HG03460 (cell line): ENCODE measurements around the gene NT5M.
A peak's percentile ranks its signal among the peaks of the same experiment; 100 is the strongest.
"Not testable (repeated sequence)": the region's sequence is repeated elsewhere in the genome, so short reads cannot be mapped to it uniquely, and the experiment has no call there.

Experiments used
- ATAC-seq: cut with Tn5 transposase; IDR thresholded peaks from one replicate; pipeline ENCODE4 v1.9.1; 2021; ENCODE audit not compliant: unreplicated experiment

NT5M gene

DNA sequence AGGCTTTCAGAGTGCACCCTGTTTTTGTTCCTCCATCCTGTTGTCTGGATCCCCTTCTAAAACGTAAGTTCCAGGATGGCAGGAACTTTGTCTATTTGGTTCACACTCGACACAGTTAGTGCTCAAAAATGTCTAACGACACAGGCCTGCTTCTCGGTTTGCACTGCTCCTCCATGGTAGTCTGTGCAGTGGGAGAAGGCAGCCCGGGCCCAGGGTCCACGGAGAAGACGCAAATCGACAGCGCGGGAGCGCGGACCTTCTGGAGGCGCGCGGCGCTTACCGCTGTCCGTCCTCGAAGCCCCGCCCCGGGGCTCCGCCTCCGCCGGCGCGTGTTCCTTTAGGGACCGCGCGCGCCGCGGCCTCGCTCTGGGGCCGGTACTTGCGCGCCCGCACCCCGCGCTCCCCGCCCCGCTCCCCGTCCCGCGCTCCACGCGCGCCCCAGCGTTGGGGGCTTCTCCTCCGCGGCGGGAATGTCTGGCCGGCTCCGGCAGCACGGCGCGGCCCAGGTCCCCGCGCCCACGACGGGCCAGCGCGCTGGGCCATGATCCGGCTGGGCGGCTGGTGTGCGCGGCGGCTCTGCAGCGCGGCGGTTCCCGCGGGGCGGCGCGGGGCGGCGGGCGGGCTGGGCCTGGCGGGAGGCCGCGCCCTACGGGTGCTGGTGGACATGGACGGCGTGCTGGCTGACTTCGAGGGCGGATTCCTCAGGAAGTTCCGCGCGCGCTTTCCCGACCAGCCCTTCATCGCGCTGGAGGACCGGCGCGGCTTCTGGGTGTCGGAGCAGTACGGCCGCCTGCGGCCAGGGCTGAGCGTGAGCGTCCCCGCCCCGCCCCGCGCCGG lies at the start of gene NT5M:
TSS of gene NT5M (plus strand) at position 364 of the 837 bp plus-strand sequence. CDS start at position 542, 178 bp downstream.
- ATAC-seq: no peak

- no peak for ATAC-seq
Measured at GRCh38 chr17:17253406-17253805, 49.8 kb upstream of the NT5M start.

GRCh38 chr17:17254036-17254435 lies 49.1 kb upstream of the NT5M start:
- ATAC-seq: no peak

GRCh38 chr17:17255689-17256088 lies 47.5 kb upstream of the NT5M start:
- not testable (repeated sequence) for ATAC-seq

- ATAC-seq: no peak
Measured at GRCh38 chr17:17256316-17256715, 46.9 kb upstream of the NT5M start.

GRCh38 chr17:17258011-17258410 lies 45.2 kb upstream of the NT5M start:
- ATAC-seq: no peak

- ATAC-seq: no peak
Measured at GRCh38 chr17:17258998-17259397, 44.2 kb upstream of the NT5M start.

DNA sequence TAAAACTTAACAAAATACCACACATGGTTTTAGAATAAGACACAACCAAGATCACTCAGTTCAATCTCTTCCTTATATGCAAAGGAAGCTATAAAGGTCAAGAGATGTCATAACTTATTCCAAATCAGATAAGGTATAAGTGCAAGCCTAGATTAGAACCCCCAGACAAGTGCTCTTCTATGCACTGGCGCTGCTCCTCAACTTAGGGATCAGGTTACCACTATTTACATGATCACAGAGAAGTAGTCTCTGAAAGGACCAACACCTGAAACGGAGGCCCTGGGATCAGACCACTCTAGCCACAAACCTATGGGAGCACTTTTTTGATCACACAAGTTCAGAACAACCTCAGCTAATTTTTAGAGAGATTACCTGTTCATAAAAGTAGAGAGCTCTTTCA lies 38.7 kb upstream of the NT5M start:
- no peak for ATAC-seq

DNA sequence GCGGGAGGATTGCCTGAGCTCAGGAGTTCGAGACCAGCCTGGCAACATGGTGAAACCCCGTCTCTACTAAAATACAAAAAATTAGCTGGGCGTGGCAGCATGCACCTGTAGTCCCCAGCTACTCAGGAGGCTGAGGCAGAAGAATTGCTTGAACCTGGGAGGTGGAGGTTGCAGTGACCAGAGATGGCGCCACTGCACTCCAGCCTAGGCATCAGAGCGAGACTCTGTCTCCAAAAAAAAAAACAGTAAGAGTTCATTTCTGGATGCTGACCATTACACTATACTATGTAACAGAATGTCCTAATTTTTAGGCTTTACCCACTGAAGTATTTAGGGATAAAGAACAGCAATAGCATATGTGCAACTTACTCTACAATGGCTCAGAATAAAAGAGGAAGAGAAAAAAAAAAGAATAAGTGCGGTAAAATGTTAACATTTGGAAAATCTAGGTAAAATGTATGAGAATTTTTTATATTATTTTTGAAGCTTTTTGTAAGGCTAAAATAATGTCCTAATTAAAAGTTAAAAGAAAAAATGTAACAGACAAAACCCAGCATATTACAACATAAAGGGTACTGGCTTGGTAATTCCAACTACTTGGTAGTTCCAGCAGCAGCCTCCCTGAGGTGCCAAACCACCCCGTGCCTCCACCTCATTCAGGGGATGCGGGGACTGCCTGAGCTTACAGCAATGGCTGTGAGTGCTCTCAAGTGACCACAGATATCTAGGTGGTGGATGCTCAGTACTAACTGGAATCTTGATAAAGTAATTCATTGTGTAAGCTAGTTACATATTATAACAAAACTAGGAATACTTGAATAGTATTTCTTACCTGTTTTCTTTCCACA lies 33.0 kb upstream of the NT5M start:
- ATAC-seq: no peak

GRCh38 chr17:17275971-17276370 lies 27.2 kb upstream of the NT5M start:
- ATAC-seq: no peak

- not testable (repeated sequence) for ATAC-seq
Measured at GRCh38 chr17:17277431-17277830, 25.7 kb upstream of the NT5M start.

DNA sequence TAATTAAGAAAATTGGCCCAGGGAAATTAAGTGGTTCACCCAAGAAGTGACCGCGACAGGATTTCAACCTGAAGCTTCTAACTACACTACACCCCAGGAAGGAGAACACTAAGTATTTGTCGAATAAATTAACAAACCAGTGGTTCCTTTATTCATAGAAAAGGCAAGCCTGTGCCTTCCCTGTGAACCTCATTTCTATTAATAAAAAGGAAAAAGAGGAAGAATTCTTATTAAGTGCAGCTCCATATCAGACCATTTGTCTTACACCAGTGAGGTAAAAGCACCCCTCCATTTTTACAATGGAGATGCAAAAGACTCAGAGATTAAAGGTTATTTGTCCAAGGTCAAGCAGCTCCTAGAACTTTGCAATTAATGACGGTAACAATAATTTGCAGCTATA lies 23.9 kb upstream of the NT5M start:
- no peak for ATAC-seq

DNA sequence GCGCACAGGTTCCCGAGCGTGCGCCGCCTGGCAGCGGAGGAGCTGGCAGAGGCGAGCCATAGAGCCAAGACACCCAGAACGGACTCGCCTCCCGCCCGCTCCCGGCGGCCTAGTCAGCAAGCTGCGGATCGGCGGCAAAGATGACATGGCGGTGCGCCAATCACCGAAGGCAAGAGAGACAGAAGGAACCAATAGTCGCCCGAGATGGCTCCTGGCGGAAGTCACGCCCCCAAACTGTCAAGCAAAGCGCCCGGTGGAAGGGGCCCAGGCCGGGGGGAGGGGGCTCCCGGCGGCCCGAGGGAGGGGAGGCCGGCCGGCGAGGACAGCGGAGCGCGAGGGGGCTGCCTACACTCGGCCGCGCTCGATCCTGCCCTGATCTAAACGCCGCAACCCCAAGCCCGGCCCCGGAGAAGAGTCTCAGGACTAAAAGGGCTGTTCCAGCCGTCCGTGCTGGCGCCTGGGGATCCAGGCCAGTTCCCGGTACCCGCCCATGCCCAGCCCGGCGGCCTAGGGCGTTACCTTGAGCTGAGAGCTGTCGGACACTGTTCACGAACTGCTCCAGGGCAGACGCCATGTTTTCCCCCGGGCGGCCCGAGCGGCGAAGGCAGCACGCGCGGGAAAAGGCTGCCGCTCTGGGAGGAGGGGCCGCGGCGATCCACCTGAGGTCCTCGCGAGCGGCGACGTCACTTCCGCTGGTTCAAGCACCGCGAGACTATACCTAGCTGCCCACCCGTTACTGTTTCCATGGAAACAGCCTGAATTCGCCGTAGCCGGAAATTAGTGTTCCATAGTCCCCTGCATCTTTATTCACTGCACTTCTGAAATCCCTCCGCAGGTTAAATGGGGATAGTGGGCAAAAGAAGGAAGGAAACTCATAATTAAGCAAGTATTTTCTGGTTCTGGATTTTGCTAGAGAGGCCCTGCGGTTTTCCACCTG lies 22.3 kb upstream of the NT5M start, which contains the start of gene COPS3:
TSS of gene COPS3 (minus strand) at position 634 of the 937 bp plus-strand sequence. CDS start at position 574, 60 bp downstream.
- peak; percentile 86 for ATAC-seq

DNA sequence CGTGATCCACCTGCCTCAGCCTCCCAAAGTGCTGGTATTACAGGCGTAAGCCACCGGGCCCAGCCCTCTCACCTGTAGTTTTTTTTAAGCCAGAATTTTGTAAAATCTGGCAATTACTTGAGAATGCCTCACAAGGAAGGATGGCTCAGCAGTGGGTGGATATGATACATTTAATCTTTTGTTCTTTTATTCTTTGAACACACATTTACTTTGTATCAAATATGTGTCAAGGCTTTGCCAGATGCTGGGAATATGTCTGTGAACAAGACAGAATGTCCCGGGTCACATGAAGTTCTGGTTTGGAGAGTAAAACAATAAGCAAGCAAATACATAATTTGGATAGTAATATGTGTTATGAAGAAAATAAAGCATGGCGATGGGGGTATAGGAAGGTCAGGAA lies 17.2 kb upstream of the NT5M start:
- no peak for ATAC-seq

- ATAC-seq: no peak
Measured at GRCh38 chr17:17289086-17289485, 14.1 kb upstream of the NT5M start.

DNA sequence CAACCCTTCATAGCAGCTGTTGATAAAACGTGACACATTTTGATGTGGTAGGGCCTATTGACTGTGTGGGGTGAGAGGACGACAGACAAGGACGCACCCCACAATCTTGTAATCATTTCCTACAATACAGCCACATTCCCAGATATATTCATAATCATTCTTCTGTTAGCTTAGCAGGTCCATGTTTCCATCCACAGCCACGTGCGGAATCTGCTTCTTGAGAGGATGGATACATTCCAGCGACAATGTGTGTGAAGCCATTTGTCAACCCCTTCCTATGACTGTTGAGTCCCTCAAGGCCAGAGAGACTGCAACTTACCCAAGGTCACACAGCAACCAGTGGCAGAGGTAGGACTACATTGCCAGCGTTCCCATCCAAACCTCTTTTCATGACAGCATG lies 13.5 kb upstream of the NT5M start:
- no peak for ATAC-seq

- ATAC-seq: no peak
Measured at GRCh38 chr17:17295141-17295540, 8.0 kb upstream of the NT5M start.

DNA sequence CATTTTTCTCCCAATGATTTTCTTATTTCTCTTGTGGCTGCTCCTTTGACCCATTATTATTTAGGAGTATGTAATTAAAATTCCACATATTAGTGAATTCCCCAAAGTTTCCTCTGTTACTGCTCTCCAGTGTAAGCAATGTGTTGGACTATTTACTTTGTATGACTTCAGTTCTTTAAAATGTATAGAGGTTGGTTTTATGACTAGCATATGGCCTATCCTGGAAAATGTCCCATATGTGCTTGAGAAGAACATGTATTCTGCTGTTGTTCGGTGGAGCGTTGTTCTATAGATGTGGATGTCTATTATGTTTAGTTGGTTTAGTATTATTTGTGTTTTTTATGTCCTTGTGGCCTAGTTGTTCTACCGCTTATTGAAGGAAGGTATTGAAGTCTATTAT lies 6.0 kb upstream of the NT5M start:
- ATAC-seq: no peak

DNA sequence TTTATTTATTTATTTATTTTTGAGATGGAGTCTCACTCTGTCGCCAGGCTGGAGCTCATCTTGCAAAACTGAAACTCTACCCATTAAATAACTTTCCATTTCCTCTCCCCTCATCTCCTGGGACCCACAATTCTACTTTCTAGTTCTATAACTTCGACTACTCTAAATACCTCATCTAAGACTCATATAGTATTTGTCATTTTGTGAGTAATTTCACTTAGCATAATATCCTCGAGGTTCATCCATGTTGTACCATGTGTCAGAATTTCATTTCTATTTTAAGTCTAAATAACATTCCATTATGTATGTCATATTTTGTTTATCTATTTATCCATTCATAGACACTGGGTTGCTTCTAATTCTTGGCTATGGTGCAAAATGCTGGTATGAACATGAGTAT lies 5.1 kb upstream of the NT5M start:
- no peak for ATAC-seq

DNA sequence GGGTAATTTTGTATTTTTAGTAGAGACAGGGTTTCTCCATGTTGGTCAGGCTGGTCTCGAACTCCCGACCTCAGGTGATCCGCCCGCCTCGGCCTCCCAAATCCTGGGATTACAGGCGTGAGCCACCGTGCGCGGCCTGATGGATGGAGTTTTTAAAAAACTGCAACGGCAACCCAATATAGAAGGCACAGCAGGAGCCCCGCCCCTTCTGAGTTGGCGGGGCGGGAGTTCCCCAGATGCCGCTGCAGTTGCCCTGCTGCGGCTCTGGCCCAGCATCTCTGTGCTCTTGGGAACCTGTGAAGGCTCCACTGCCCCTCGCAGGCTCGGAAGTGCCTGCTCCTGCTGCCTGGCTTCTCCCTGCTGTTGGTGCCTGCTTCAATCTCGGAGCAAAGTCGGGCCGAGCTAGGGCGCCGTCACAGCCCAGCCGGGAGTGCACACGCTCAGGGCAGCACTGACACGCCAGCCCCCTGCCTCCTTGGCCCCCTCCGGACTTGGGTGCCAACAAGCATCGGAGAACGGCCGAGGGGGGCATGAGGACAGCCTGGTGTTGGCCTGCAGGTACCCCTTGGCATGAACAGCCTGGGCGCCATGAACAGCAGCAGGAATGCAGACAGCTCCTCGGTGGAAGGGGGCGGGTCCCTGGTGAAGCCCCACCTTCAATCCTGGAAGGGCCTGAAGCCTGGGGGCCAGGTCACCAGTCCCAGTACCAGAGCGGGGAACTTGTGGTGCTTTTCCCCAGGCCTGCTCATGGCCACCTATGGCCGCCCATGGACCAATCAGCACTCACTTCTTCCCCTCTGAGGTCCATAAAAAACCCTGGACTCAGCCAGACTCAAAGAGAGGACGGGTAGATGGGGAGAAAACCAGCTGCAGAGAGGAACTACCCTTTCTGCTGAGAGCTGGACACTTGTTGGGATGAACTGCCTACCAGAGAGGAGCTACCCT lies 2.3 kb upstream of the NT5M start:
- no peak for ATAC-seq
